Measurements from ENCODE around the gene HIPK2.

Gene HIPK2

GRCh38 chr7:139752604-139753003 lies 25.2 kb downstream of the HIPK2 start:
- DNase-seq (ENCODE audit: low read depth) = no peak

GRCh38 chr7:139752148-139752547 lies 25.6 kb downstream of the HIPK2 start:
- no peak for DNase-seq (ENCODE audit: low read depth)

GRCh38 chr7:139750459-139751095 lies 27.2 kb downstream of the HIPK2 start:
- no peak for DNase-seq (ENCODE audit: low read depth)

- DNase-seq (ENCODE audit: low read depth) = no peak
Measured at GRCh38 chr7:139749545-139749944, 28.3 kb downstream of the HIPK2 start.

- DNase-seq (ENCODE audit: low read depth) = no peak
Measured at GRCh38 chr7:139748941-139749340, 28.9 kb downstream of the HIPK2 start.

- no peak for DNase-seq (ENCODE audit: low read depth)
Measured at GRCh38 chr7:139748373-139748765, 29.4 kb downstream of the HIPK2 start.

GRCh38 chr7:139747662-139748372 lies 30.0 kb downstream of the HIPK2 start:
- DNase-seq (ENCODE audit: low read depth) = no peak

- no peak for DNase-seq (ENCODE audit: low read depth)
Measured at GRCh38 chr7:139746652-139747051, 31.1 kb downstream of the HIPK2 start.

- DNase-seq (ENCODE audit: low read depth) = no peak
Measured at GRCh38 chr7:139745678-139746143, 32.1 kb downstream of the HIPK2 start.

GRCh38 chr7:139744768-139745677 lies 32.8 kb downstream of the HIPK2 start:
- no peak for DNase-seq (ENCODE audit: low read depth)

- no peak for DNase-seq (ENCODE audit: low read depth)
Measured at GRCh38 chr7:139743967-139744767, 33.6 kb downstream of the HIPK2 start.

- DNase-seq (ENCODE audit: low read depth) = no peak
Measured at GRCh38 chr7:139743267-139743966, 34.4 kb downstream of the HIPK2 start.

- no peak for DNase-seq (ENCODE audit: low read depth)
Measured at GRCh38 chr7:139741789-139742344, 35.9 kb downstream of the HIPK2 start.

GRCh38 chr7:139741239-139741638 lies 36.6 kb downstream of the HIPK2 start:
- no peak for DNase-seq (ENCODE audit: low read depth)

- DNase-seq (ENCODE audit: low read depth) = no peak
Measured at GRCh38 chr7:139739863-139740597, 37.8 kb downstream of the HIPK2 start.

- no peak for DNase-seq (ENCODE audit: low read depth)
Measured at GRCh38 chr7:139738772-139739171, 39.0 kb downstream of the HIPK2 start.

- DNase-seq (ENCODE audit: low read depth) = peak; percentile 26
Measured at GRCh38 chr7:139738101-139738489, 39.7 kb downstream of the HIPK2 start.

GRCh38 chr7:139737221-139738100 lies 40.3 kb downstream of the HIPK2 start:
- peak; percentile 59 for DNase-seq (ENCODE audit: low read depth)

Data from ELR (cell line).